B cell (primary cell): ENCODE measurements around the gene ACAP3.

Source experiments
- EZH2 ChIP-seq: IDR thresholded peaks from 2 replicates; pipeline ENCODE4 v1.6.1; 2012; ENCODE audit warnings: borderline replicate concordance, low read depth, mild to moderate bottlenecking, moderate library complexity, low read length; ENCODE audit not compliant: insufficient read depth, poor library complexity, severe bottlenecking
- TF ChIP-seq, protein P1 (sequence below): fragments of 200-600 bp; IDR thresholded peaks from one replicate; pipeline ENCODE4 v1.8.0; 2022; ENCODE audit warnings: antibody characterized with exemption, mild to moderate bottlenecking

DNA sequence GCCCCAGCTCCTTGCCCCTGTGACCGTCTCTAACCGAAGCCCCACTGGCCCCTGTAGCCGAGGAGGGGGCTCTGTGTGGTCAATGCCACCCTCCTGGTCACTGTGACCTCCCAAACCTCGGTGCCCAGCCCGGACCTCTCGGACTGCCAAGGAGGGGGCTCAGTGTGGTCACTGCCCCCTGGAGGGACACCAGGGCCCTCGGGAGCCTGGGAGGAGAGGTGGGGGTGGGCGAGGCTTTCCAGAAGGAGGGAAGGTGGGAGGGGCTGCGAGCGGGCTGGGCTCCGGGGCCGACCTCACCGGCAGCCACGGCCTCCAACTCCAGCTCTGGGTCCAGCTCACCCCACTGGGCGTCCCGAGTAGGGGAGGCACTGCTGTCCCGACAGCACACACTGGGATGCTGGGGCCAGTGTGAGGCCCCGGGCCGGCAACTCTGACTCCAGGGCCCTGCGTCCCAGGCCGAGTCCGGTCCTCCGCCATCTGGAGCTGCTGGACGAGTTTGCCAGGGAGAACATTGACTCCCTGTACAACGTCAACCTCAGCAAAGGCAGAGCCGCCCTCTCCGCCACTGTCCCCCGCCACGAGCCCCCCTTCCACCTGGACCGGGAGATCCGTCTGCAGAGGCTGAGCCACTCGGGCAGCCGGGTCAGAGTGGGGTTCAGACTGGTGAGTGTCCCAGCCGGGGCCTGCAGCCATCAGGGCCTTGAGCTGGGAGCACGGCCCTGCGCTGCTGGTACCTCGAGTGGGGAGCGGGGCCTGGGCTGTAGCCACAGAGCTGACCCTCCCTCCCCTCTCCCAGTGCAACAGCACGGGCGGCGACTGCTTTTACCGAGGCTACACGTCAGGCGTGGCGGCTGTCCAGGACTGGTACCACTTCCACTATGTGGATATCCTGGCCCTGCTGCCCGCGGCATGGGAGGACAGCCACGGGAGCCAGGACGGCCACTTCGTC lies 21.1 kb downstream of the ACAP3 start:
- TF ChIP-seq, protein P1, sequence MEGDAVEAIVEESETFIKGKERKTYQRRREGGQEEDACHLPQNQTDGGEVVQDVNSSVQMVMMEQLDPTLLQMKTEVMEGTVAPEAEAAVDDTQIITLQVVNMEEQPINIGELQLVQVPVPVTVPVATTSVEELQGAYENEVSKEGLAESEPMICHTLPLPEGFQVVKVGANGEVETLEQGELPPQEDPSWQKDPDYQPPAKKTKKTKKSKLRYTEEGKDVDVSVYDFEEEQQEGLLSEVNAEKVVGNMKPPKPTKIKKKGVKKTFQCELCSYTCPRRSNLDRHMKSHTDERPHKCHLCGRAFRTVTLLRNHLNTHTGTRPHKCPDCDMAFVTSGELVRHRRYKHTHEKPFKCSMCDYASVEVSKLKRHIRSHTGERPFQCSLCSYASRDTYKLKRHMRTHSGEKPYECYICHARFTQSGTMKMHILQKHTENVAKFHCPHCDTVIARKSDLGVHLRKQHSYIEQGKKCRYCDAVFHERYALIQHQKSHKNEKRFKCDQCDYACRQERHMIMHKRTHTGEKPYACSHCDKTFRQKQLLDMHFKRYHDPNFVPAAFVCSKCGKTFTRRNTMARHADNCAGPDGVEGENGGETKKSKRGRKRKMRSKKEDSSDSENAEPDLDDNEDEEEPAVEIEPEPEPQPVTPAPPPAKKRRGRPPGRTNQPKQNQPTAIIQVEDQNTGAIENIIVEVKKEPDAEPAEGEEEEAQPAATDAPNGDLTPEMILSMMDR = no peak
- TF ChIP-seq EZH2 = no peak
